Suprapubic skin (tissue), 4 donors: ENCODE measurements around the gene AKT1. TPM values are rescaled to one million over a fixed set of nuclear protein-coding genes. Genes with fewer than 3 reads are reported as not detected.

Experiments used
- DNase-seq, 2 donors: peaks; one replicate each; pipeline ENCODE4 v3.0.0-alpha.2; 2019; ENCODE audit warnings: low spot score in 2 of 2
- H3K27ac ChIP-seq: fragments of 200-600 bp; sonication (generic); one replicate; pipeline ENCODE4 v1.5.1; 2019
- H3K27me3 ChIP-seq: fragments of 200-600 bp; sonication (generic); one replicate; pipeline ENCODE4 v1.5.1; 2019
- H3K36me3 ChIP-seq: fragments of 200-600 bp; sonication (generic); one replicate; pipeline ENCODE4 v1.5.1; 2019
- H3K4me1 ChIP-seq: fragments of 200-600 bp; sonication (generic); one replicate; pipeline ENCODE4 v1.5.1; 2019
- H3K4me3 ChIP-seq: fragments of 200-600 bp; sonication (generic); one replicate; pipeline ENCODE4 v1.5.1; 2019; ENCODE audit warnings: mild to moderate bottlenecking
- H3K9me3 ChIP-seq: fragments of 200-600 bp; sonication (generic); one replicate; pipeline ENCODE4 v1.5.1; 2019
- CTCF ChIP-seq, 2 donors: fragments of 200-600 bp in 1 of 2; fragments of 450-650 bp in 1 of 2; sonication (generic) in 1 of 2; IDR thresholded peaks; one replicate each; pipeline ENCODE4 v1.5.1; 2016 to 2019; ENCODE audit warnings: antibody characterized with exemption in 2 of 2, mild to moderate bottlenecking in 1 of 2, moderate library complexity in 1 of 2
- EP300 ChIP-seq: sonication (generic); formaldehyde crosslinking; IDR thresholded peaks from one replicate; pipeline ENCODE4 v1.6.1; 2017; ENCODE audit warnings: antibody characterized with exemption
- POLR2A ChIP-seq, 2 donors: fragments of 450-650 bp; IDR thresholded peaks; one replicate each; pipeline ENCODE4 v1.6.1; 2017; ENCODE audit warnings: antibody characterized with exemption in 2 of 2, mild to moderate bottlenecking in 2 of 2, moderate library complexity in 2 of 2
- POLR2AphosphoS5 ChIP-seq, 3 donors: sonication (generic); formaldehyde crosslinking; IDR thresholded peaks; one replicate each; pipeline ENCODE4 v1.6.1; 2017; ENCODE audit warnings: antibody characterized with exemption in 3 of 3
- WGBS: methylation state at CpG from one replicate; pipeline ENCODE4 v1.1.5; 2018; 5-methylcytosine and 5-hydroxymethylcytosine counted together
- total RNA-seq, 4 donors: library from RNA; depleted of rRNA; stranded (reverse); fragments of >200 nt; gene quantifications; one replicate each; pipeline ENCODE4 v1.1.0, GENCODE V29; 2016

The AKT1 gene
- total RNA-seq, 4 donors from 2014 or later = 63.1 to 77.6 (median 70.4) TPM

- no peaks in the 10 kb centered on the region for H3K27me3 ChIP-seq
- TF ChIP-seq EP300 (no peak), CTCF (IDR thresholded peaks at IDR 0.05) (no peak)
- no peaks in the 10 kb centered on the region for H3K9me3 ChIP-seq
- no peak overlapping the region for H3K4me3 ChIP-seq
- peaks cover 44% of the 10 kb centered on the region for H3K4me1 ChIP-seq
- DNase-seq = no peak
- no peak overlapping the region for H3K27ac ChIP-seq
- WGBS = 88% methylated on average over 8 of the region's 9 CpGs
- H3K36me3 ChIP-seq = no peaks in the 10 kb centered on the region
Measured at GRCh38 chr14:104745431-104745830, 50.1 kb downstream of the AKT1 start.

DNA sequence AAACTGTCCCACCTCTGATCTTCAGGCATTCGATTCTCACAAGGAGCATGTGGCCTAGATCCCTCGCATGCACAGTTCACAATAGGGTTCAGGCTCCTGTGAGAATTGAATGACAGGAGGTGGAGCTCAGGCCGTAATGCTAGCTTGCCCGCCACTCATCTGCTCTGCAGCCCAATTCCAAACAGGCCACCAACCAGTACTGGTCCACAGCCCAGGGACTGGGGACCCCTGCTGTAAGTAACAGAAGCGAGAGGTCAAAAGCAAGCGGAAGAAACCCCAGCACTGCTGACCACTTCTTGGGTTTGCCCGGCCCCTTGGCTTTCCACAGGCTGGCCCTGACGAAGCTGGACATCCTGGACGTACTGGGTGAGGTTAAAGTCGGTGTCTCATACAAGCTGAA is 51.1 kb downstream of the AKT1 start:
- WGBS = 95% methylated on average over 7 of the region's 10 CpGs
- H3K4me1 ChIP-seq = peaks cover 40% of the 10 kb centered on the region
- H3K4me3 ChIP-seq = no peak overlapping the region
- no peaks in the 10 kb centered on the region for H3K36me3 ChIP-seq
- H3K9me3 ChIP-seq = no peaks in the 10 kb centered on the region
- no peak for DNase-seq
- H3K27ac ChIP-seq = no peak overlapping the region
- no peaks in the 10 kb centered on the region for H3K27me3 ChIP-seq
- TF ChIP-seq EP300 (no peak), POLR2AphosphoS5 (IDR thresholded peaks at IDR 0.05) (no peak), POLR2A (IDR thresholded peaks at IDR 0.05) (no peak), CTCF (IDR thresholded peaks at IDR 0.05) (no peak)

- TF ChIP-seq CTCF (IDR thresholded peaks at IDR 0.05) (no peak), EP300 (no peak), POLR2A (IDR thresholded peaks at IDR 0.05) (no peak), POLR2AphosphoS5 (IDR thresholded peaks at IDR 0.05) (no peak)
- no peaks in the 10 kb centered on the region for H3K36me3 ChIP-seq
- WGBS = 92% methylated on average over 27 of the region's 28 CpGs
- H3K9me3 ChIP-seq = no peaks in the 10 kb centered on the region
- DNase-seq = no peak
- H3K27me3 ChIP-seq = no peaks in the 10 kb centered on the region
- H3K4me3 ChIP-seq = no peak overlapping the region
- no peak overlapping the region for H3K27ac ChIP-seq
- H3K4me1 ChIP-seq = peaks cover 32% of the 10 kb centered on the region
Measured at GRCh38 chr14:104743461-104744380, 51.8 kb downstream of the AKT1 start.

DNA sequence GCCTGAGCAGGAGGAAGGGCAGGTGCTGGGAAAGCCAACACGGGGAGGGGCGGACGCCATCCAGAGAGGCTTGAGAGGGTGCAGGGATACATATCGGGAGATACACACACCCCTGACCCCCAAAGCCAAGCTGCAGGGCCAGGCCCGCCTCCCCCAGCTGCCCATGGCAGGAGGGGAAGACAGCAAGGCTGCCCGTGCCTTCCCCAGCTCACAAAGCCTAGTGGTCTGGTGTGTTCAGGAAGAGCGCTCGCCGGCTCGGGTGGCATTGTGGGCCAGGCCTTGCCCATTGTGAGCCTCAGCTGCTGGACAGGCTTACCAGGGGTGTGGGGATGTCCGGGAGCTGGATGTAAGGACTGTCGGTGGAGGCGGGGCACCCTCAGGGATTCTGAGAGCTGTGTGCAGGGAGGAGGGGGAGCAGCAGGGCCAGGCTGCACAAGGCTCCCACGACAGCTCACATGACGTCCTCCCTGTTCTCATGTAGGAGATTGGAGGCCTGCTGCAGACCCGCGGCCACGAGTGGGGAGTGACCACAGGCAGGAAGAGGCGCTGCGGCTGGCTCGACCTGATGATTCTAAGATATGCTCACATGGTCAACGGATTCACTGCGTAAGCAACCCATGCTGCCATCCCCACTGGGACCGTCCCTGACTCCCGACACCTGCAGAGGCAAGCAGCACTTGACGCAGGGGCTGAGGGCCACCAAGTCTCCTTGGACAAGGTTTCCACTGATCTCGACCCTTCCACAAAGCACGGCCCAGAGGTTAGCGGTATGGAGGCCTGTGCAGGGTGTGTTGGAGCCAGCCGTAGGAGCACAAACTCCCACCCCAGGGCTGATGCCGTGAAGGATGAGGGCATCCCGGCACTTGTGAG is 52.7 kb downstream of the AKT1 start:
- Histone ChIP-seq H3K4me1 (peaks cover 23% of the 10 kb centered on the region), H3K27me3 (no peaks in the 10 kb centered on the region), H3K9me3 (no peaks in the 10 kb centered on the region), H3K4me3 (no peak overlapping the region), H3K36me3 (no peaks in the 10 kb centered on the region), H3K27ac (no peak overlapping the region)
- no peak for DNase-seq
- TF ChIP-seq POLR2A (IDR thresholded peaks at IDR 0.05) = no peak
- no peak for TF ChIP-seq CTCF (IDR thresholded peaks at IDR 0.05)
- no peak for TF ChIP-seq EP300
- no peak for TF ChIP-seq POLR2AphosphoS5 (IDR thresholded peaks at IDR 0.05)
- 91% methylated on average over 22 of the region's 32 CpGs for WGBS

DNA sequence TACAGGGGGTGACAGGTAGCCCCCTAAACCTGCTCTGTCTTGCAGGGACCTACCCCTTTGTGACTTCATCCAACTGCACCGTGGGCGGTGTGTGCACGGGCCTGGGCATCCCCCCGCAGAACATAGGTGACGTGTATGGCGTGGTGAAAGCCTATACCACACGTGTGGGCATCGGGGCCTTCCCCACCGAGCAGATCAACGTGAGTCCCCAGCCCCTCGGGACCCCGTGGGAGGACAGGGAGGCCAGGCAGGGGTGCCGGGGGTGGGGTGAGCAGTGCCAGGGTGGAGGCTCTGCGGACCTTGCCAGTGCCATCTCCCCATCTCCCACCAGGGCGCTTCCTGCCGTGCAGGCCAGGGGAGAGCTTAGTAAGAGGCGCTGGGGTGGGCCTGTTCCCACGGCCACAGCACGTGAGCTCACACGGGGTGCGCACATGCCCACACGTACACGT is 53.7 kb downstream of the AKT1 start:
- Histone ChIP-seq H3K27me3 (no peaks in the 10 kb centered on the region), H3K4me1 (peaks cover 14% of the 10 kb centered on the region), H3K36me3 (no peaks in the 10 kb centered on the region), H3K9me3 (no peaks in the 10 kb centered on the region), H3K27ac (no peak overlapping the region), H3K4me3 (no peak overlapping the region)
- WGBS = 95% methylated on average over 7 of the region's 23 CpGs
- TF ChIP-seq POLR2A (IDR thresholded peaks at IDR 0.05) (no peak), EP300 (no peak), CTCF (IDR thresholded peaks at IDR 0.05) (no peak), POLR2AphosphoS5 (IDR thresholded peaks at IDR 0.05) (no peak)
- DNase-seq = no peak
